Measurements from ENCODE around the gene ZNF574. TPM values are rescaled to one million over a fixed set of nuclear protein-coding genes. Genes with fewer than 3 reads are reported as not detected.

Gene ZNF574
- total RNA-seq, 1 donor from 2014 or later: 20.1 TPM

DNA sequence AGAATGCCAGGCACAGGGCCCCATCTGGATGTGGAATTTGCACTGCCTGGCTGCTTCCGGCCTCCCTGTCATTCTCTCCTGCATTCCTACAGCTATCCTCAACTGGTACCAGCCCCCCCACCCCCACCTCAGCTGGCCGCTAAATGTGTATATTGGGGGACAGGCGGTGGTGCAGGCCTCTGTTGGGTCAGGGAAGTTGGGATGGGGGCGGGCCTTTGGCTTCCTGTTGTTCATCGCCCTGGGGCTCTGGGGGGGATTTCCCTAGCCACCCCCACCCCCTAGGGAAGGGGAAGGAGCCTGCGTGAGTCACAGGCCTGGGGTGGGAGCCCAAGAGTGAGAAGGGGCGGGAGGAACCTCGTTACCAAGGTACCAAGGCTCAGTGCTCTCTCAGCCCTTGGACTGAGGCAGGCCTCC lies 45.7 kb downstream of the ZNF574 start:
- no peak for DNase-seq (ENCODE audit: low read depth)

DNA sequence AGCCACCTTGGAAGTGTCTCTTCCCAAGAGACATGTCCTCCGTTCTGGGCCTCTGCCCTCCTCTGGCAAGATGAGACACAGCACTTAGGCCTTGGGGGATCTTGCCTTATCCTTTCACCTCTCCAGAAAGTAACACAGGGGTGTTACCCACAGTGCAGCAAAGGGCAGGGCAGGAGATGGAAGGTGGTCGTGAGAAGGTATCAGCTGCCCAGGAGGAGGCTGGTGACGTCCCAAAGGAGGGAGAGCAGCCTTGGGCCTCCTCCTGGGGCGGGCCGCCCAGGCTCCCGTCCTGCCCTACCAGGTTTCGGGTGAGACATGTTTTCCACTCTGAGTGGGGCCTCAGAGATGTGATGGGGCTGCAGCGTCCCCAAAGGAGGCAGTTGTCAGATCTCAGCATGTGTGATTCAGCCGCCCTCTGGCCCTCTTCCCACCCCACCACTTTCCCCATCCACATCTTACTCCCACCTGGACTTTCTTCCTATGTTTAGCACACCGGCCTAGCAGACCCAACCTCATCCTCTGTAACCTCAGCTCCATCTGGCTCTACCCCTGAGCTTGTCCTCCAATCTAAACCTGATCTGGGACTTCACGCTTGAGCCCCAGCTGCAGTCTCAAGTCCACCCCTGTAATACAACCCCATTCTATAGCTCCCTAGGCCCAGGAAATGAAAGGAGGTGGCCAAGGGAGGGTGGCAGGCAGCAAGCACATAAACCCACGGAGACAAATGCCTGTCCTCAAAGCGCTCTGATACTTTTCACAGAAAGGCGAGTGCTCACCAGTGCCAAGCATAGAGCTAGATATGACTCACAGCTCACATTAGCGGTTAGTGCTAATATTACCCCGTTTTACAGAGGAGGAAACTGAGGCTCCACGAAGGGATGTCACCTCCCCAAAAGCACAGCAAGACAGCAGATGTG lies 47.0 kb downstream of the ZNF574 start:
- DNase-seq (ENCODE audit: low read depth): no peak

DNA sequence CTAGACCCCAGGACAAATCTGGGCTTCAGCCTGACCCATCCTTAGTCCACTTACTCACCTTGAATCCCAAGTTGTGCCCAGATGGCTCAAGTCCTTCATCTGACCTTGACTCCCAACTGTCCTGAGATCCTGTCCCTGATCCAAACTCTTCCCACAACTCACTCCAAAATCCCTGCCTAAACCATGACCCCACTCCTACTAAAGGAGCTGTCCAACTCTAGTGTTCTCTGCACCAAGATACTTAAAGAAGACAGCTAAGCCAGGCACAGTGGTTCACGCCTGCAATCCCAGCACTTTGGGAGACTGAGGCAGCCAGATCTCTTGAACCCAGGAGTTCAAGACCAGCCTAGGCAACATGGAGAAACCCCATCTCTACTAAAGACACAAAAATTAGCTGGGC lies 47.8 kb downstream of the ZNF574 start:
- DNase-seq (ENCODE audit: low read depth): no peak

DNA sequence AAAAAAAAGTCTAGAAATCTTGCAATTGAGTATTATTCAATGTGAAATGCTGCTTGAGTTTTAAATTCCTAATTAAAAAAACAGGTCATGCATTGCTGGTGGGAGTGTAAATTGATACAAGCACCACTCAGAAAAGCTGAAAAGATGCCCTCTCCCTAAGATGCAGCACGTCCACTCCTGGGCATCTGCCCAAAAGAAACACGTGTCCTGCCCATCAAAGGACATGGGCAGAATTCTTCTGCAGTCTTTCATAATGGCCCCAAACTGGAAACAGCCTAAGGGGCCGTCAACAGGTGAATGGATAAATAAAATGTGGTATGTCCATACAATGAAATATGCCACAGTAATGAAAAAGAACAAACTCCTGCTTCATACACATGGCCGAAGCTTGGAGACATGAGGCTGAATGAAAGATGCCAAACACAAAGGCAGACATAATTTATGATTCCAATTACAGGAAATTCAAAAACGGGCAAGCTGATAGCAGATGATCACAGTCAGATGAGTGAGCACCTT lies 48.5 kb downstream of the ZNF574 start:
- no peak for DNase-seq (ENCODE audit: low read depth)

DNA sequence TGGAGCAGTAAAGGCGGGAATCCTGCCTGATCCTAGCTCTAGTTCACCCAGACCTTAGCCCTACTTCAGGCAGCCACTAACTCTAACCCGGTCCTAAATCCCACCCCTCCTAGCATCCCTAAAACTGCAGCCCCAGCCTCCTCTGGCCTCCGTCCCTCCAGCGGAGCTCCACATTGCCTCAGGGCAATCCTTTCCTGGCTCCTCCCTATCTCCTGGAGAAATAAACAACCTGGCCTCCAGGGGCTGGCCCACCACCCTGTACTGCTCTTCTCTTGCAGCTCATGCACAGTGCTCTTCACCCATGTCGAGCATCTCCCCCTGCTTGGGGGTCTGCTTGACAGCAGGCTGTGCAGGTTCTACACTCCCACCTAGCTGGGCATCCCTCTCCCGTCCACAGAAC lies 49.6 kb downstream of the ZNF574 start:
- DNase-seq (ENCODE audit: low read depth): no peak

DNA sequence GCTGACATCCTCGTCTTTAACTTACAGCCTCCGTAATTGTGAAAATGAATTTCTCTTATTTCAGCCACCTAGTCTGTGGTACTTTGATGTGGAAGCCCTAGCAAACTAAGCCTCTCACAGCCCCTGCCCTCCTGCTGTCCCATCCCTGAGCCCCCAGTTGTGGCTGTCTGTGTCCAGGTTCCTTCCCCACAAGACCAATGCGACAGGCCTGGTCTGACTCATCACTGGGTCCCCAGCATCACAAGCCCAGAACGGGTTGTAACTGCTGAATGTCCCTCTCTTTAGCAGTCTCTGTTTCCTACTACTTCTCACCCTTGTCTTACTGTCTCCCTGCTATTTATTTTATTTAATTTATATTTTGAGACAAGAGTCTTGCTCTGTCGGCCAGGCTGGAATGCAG lies 50.6 kb downstream of the ZNF574 start:
- DNase-seq (ENCODE audit: low read depth): no peak

DNA sequence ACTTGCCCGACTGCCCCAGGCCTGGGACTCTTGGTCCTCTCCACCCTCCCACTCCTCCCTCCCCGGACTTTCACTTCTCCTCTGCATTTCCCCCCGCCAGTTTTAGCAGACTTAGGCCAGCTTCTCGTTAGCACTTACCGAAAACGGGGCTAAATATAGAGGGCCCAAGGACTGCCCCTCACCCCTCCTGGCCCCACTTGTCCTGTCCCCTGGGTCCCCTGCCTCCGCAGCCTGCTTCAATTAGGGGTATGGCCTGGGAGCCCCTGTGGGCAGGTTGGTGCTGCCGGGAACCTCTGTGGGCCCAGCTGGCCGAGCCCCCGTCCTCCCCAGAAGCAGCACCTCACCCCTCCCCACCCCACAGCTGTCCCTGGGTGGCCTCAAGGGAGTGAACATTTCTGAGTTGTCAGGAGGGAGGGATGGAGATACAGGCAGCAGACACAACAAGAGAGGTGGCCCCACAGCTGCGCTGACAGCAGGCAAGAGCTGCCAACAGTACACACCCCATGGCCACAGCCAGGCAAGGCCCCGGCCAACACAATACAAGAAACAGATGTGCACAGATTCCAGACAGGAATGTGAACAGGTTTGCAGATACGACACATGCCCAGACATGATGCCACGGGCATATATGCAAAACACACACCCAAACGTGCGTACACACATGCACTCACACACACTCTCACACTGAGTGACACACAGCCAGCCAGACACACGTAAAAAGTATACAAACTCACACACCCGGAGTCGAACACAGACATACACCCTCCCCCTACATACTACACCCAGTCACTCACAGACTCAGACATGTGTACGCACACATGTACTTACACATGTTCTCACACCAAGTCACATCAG lies 53.7 kb downstream of the ZNF574 start:
- peak; percentile 21 for DNase-seq (ENCODE audit: low read depth)

DNA sequence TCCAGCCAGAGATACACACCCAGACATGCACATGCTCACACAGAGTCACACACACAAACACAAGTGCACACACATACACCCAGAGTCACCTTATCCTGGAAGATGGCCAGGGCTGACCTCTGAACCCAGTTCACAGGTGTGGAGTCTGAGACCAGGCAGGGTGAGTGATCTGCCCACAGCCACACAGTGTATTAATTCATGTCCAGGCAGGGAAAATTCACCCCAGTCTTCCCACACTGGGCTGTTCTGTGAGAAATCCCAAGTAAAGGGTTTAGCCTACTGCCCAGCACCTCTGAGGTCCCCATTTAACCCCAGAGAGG lies 54.2 kb downstream of the ZNF574 start:
- DNase-seq (ENCODE audit: low read depth): no peak

Other genes starting within 250 kb of the ZNF574 start
- gene LYPD4, start 231.5 kb upstream of the ZNF574 start, total RNA-seq: not detected in 2 replicates
- not detected in 2 replicates for gene DMRTC2, start 231.1 kb upstream of the ZNF574 start, total RNA-seq
- gene RPS19, start 215.9 kb upstream of the ZNF574 start, total RNA-seq: 323 and 368 TPM in 2 replicates
- gene CD79A, start 198.9 kb upstream of the ZNF574 start, total RNA-seq: 1.2 and 2.0 TPM in 2 replicates
- 24.2 and 25.5 TPM in 2 replicates for gene ARHGEF1, start 193.0 kb upstream of the ZNF574 start, total RNA-seq
- gene ERFL, start 147.7 kb upstream of the ZNF574 start, total RNA-seq: not detected in 2 replicates
- gene RABAC1, start 116.8 kb upstream of the ZNF574 start, total RNA-seq: 116 and 117 TPM in 2 replicates
- gene ATP1A3, start 81.9 kb upstream of the ZNF574 start, total RNA-seq: 0.26 and 0.56 TPM in 2 replicates
- gene GRIK5, start 6.0 kb upstream of the ZNF574 start, total RNA-seq: 0.13 TPM in 1 of 2 replicates, not detected in the other
- gene POU2F2, start 56.3 kb downstream of the ZNF574 start, total RNA-seq: 0.03 TPM in 1 of 2 replicates, not detected in the other
- gene DEDD2, start 141.5 kb downstream of the ZNF574 start, total RNA-seq: 26.3 and 34.5 TPM in 2 replicates
- 6.6 and 7.1 TPM in 2 replicates for gene ZNF526, start 144.1 kb downstream of the ZNF574 start, total RNA-seq
- gene GSK3A, start 166.4 kb downstream of the ZNF574 start, total RNA-seq: 30.5 and 35.0 TPM in 2 replicates
- 44.6 and 55.2 TPM in 2 replicates for gene ERF, start 179.0 kb downstream of the ZNF574 start, total RNA-seq
- gene CIC, start 193.1 kb downstream of the ZNF574 start, total RNA-seq: 38.8 and 49.0 TPM in 2 replicates
- 1.1 and 2.6 TPM in 2 replicates for gene PRR19, start 226.0 kb downstream of the ZNF574 start, total RNA-seq
- gene PAFAH1B3, start 226.5 kb downstream of the ZNF574 start, total RNA-seq: 21.7 and 29.1 TPM in 2 replicates
- 1.6 TPM in 1 of 2 replicates, not detected in the other for gene TMEM145, start 237.1 kb downstream of the ZNF574 start, total RNA-seq
- gene MEGF8, start 249.5 kb downstream of the ZNF574 start, total RNA-seq: 24.6 and 29.5 TPM in 2 replicates

All from myocyte (in vitro differentiated cells).